Peyer's patch (tissue), 4 donors: ENCODE data around the gene MGAT5. TPM values are rescaled to one million over a fixed set of nuclear protein-coding genes. Genes with fewer than 3 reads are reported as not detected.

Experiments used
- DNase-seq, 3 donors: peaks; one replicate each; pipeline ENCODE4 v3.0.0-alpha.2; 2017 to 2019
- H3K27ac ChIP-seq, 4 donors: fragments of 200-600 bp; sonication (generic); one replicate each; pipeline ENCODE4 v1.5.1; 2016 to 2019
- H3K27me3 ChIP-seq, 2 donors: fragments of 200-600 bp; sonication (generic); one replicate each; pipeline ENCODE4 v1.5.1; 2019
- H3K36me3 ChIP-seq, 3 donors: fragments of 200-600 bp; sonication (generic); one replicate each; pipeline ENCODE4 v1.5.1; 2016 to 2019
- H3K4me1 ChIP-seq, 4 donors: fragments of 200-600 bp; sonication (generic); one replicate each; pipeline ENCODE4 v1.5.1; 2016 to 2019
- H3K4me3 ChIP-seq, 4 donors: fragments of 200-600 bp; sonication (generic); 1 replicate in 3 of 4; 2 replicates in 1 of 4; pipeline ENCODE4 v1.5.1; 2016 to 2019; ENCODE audit warnings: mild to moderate bottlenecking in 1 of 4
- H3K9me3 ChIP-seq, 4 donors: fragments of 200-600 bp; sonication (generic); one replicate each; pipeline ENCODE4 v1.5.1; 2016 to 2019; ENCODE audit warnings: mild to moderate bottlenecking in 1 of 4
- POLR2A ChIP-seq, 2 donors: fragments of 450-650 bp; IDR thresholded peaks; one replicate each; pipeline ENCODE4 v1.5.1; 2017; ENCODE audit warnings: antibody characterized with exemption in 2 of 2, mild to moderate bottlenecking in 2 of 2, moderate library complexity in 2 of 2
- total RNA-seq, 4 donors: library from RNA; depleted of rRNA; stranded (reverse); fragments of >200 nt; gene quantifications; one replicate each; pipeline ENCODE4 v1.1.0, GENCODE V29; 2016
- TF ChIP-seq, protein P1 (sequence below), 6 experiments: fragments of 450-650 bp in 4 of 6; fragments of 200-600 bp in 2 of 6; sonication (generic) in 1 of 6; IDR thresholded peaks; one replicate each; pipeline ENCODE4 v1.5.1; 2017 to 2019; ENCODE audit warnings: antibody characterized with exemption in 6 of 6, mild to moderate bottlenecking in 3 of 6, moderate library complexity in 1 of 6

The MGAT5 gene
- total RNA-seq, 4 donors from 2014 or later: 106 to 182 (median 117) TPM

GRCh38 chr2:134247679-134248078 is 6.2 kb upstream of the MGAT5 start:
- TF ChIP-seq, protein P1, sequence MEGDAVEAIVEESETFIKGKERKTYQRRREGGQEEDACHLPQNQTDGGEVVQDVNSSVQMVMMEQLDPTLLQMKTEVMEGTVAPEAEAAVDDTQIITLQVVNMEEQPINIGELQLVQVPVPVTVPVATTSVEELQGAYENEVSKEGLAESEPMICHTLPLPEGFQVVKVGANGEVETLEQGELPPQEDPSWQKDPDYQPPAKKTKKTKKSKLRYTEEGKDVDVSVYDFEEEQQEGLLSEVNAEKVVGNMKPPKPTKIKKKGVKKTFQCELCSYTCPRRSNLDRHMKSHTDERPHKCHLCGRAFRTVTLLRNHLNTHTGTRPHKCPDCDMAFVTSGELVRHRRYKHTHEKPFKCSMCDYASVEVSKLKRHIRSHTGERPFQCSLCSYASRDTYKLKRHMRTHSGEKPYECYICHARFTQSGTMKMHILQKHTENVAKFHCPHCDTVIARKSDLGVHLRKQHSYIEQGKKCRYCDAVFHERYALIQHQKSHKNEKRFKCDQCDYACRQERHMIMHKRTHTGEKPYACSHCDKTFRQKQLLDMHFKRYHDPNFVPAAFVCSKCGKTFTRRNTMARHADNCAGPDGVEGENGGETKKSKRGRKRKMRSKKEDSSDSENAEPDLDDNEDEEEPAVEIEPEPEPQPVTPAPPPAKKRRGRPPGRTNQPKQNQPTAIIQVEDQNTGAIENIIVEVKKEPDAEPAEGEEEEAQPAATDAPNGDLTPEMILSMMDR (IDR thresholded peaks at IDR 0.05): no peak
- TF ChIP-seq POLR2A (IDR thresholded peaks at IDR 0.05): no peak
- H3K27ac ChIP-seq: peak overlapping the region in 1 of 4 donors; percentile 86
- no peaks in the 10 kb centered on the region for H3K36me3 ChIP-seq
- H3K4me3 ChIP-seq: no peak overlapping the region
- DNase-seq: no peak
- H3K9me3 ChIP-seq: no peaks in the 10 kb centered on the region
- peaks cover 0 to 62% (median 40%) of the 10 kb centered on the region in 4 donors for H3K4me1 ChIP-seq
- no peaks in the 10 kb centered on the region for H3K27me3 ChIP-seq

DNA sequence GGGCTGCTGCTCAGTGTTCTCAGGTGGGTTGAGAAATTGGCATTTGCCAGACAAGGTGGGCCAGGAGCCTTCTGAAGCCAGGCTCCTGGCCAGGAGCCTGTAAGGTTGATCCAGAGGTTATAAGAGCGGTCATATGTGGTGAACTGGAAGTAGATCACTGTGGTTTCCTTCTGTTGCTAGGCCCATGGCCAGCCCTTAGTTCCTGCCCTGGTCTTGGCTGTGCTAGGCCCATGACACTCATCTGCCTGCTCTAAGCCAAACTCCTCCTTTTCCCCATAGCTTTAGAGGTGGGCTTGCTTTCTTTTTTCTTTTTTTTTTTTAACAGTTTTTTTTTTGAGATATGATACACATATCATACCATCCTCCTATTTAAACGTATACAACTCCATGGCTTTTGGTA is 5.0 kb upstream of the MGAT5 start:
- H3K4me1 ChIP-seq: peaks cover 0 to 66% (median 45%) of the 10 kb centered on the region in 4 donors
- TF ChIP-seq POLR2A (IDR thresholded peaks at IDR 0.05): no peak
- TF ChIP-seq, protein P1 (IDR thresholded peaks at IDR 0.05): no peak
- H3K27ac ChIP-seq: peak overlapping the region in 1 of 4 donors; percentile 86
- no peaks in the 10 kb centered on the region for H3K9me3 ChIP-seq
- no peaks in the 10 kb centered on the region for H3K27me3 ChIP-seq
- DNase-seq: no peak
- no peak overlapping the region for H3K4me3 ChIP-seq
- no peaks in the 10 kb centered on the region for H3K36me3 ChIP-seq

DNA sequence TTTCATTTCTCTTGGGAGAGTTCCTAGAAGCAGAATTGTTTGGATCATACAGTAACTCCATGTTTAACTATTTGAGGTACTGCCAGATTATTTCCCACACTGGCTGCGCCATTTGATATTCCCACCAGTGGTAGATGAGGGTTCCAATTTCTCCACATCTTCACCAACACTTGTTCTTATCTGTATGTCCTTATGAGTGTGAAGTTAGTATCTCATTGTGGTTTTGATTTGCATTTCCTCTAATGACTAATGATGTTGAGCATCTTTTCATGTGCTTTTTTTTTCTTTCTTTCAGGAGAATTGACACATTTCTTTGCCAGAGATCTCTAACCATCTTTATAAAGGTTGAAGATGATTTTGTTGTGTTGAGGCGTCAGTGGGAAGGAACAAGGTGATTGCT is 4.1 kb upstream of the MGAT5 start:
- TF ChIP-seq, protein P1 (IDR thresholded peaks at IDR 0.05): no peak
- TF ChIP-seq POLR2A (IDR thresholded peaks at IDR 0.05): no peak
- H3K36me3 ChIP-seq: peaks cover 0 to 6% (median 0%) of the 10 kb centered on the region in 3 donors
- DNase-seq: no peak
- H3K9me3 ChIP-seq: no peaks in the 10 kb centered on the region
- H3K4me3 ChIP-seq: no peak overlapping the region
- H3K4me1 ChIP-seq: peaks cover 0 to 68% (median 41%) of the 10 kb centered on the region in 4 donors
- peak overlapping the region in 2 of 4 donors; percentile 4 to 86 for H3K27ac ChIP-seq
- no peaks in the 10 kb centered on the region for H3K27me3 ChIP-seq

- Histone ChIP-seq H3K27ac (peak overlapping the region in 2 of 4 donors; percentile 4 to 86), H3K36me3 (peaks cover 0 to 9% (median 0%) of the 10 kb centered on the region in 3 donors), H3K9me3 (no peaks in the 10 kb centered on the region), H3K27me3 (no peaks in the 10 kb centered on the region), H3K4me1 (peaks cover 0 to 59% (median 35%) of the 10 kb centered on the region in 4 donors), H3K4me3 (no peak overlapping the region)
- DNase-seq: no peak
- no peak for TF ChIP-seq POLR2A (IDR thresholded peaks at IDR 0.05)
These were observed 2.9 kb upstream of the MGAT5 start for GRCh38 chr2:134250840-134251461.

GRCh38 chr2:134252092-134252750 is 1.7 kb upstream of the MGAT5 start:
- TF ChIP-seq, protein P1 (IDR thresholded peaks at IDR 0.05): no peak
- no peak for TF ChIP-seq POLR2A (IDR thresholded peaks at IDR 0.05)
- no peaks in the 10 kb centered on the region for H3K27me3 ChIP-seq
- H3K4me3 ChIP-seq: no peak overlapping the region
- peaks cover 0 to 12% (median 0%) of the 10 kb centered on the region in 3 donors for H3K36me3 ChIP-seq
- H3K9me3 ChIP-seq: no peaks in the 10 kb centered on the region
- peak overlapping the region in 3 of 4 donors; percentile 39 to 86 (median 52) for H3K27ac ChIP-seq
- DNase-seq: peak in 2 of 3 donors; percentile 81 to 83
- H3K4me1 ChIP-seq: peaks cover 0 to 48% (median 26%) of the 10 kb centered on the region in 4 donors

- H3K27me3 ChIP-seq: no peaks in the 10 kb centered on the region
- TF ChIP-seq, protein P1 (IDR thresholded peaks at IDR 0.05): no peak
- TF ChIP-seq POLR2A (IDR thresholded peaks at IDR 0.05): no peak
These were observed 661 bp upstream of the MGAT5 start for GRCh38 chr2:134253117-134253704.

More at GRCh38 chr2:134253117-134253704, 661 bp upstream of the MGAT5 start:
- H3K36me3 ChIP-seq: peaks cover 0 to 12% (median 0%) of the 10 kb centered on the region in 3 donors
- H3K4me3 ChIP-seq: peak overlapping the region in 1 of 4 donors; percentile 35
- peak overlapping the region in 3 of 4 donors; percentile 6 to 86 (median 39) for H3K27ac ChIP-seq
- no peaks in the 10 kb centered on the region for H3K9me3 ChIP-seq
- DNase-seq: no peak
- H3K4me1 ChIP-seq: peaks cover 0 to 46% (median 28%) of the 10 kb centered on the region in 4 donors
